ENCODE data around the gene SMIM28. TPM values are rescaled to one million over a fixed set of nuclear protein-coding genes. Genes with fewer than 3 reads are reported as not detected.

The SMIM28 gene
- total RNA-seq, 1 experiment from 2014 or later, result not detected

GRCh38 chr6:138370631-138371451 lies 6.9 kb upstream of the SMIM28 start:
- CTCF ChIA-PET, result interaction anchor here (0.6 to 1.2 kb wide), 3 partner anchors 34 to 95 kb away, joined by 3 to 6 read pairs (median 3); partner anchors contain the start of gene HEBP2

DNA sequence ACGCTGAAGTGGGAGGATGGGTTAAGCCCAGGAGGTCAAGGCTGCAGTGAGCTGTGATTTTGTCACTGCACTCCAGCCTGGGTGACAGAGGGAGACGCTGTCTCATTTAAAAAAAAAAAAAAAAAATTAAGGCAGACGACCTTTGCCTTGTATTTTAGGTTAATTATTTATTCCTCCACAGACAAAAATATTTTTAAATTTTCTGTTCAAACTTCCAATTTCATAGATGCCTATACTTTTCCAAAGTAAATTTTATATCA lies 6.3 kb upstream of the SMIM28 start:
- intact Hi-C loops (cut with micrococcal nuclease; ENCODE audit: unreplicated experiment), result no loop called here
- H3K9me3 Mint-ChIP-seq (ENCODE audit: unreplicated experiment), result peaks cover 9% of the 10 kb centered on the region
- no peaks in the 10 kb centered on the region for H3K9me3 ChIP-seq
- DNase-seq, result no peak
- no peak overlapping the region for H3K4me3 ChIP-seq (ENCODE audit: low read depth, low read length)
- peak overlapping the region; percentile 34 for H3K4me3 Mint-ChIP-seq (ENCODE audit: unreplicated experiment)
- H3K27me3 Mint-ChIP-seq (ENCODE audit: insufficient read depth, unreplicated experiment), result no peaks in the 10 kb centered on the region
- H3K4me1 ChIP-seq, result peaks cover 21% of the 10 kb centered on the region
- H3K36me3 ChIP-seq (ENCODE audit: control insufficient read depth, insufficient read depth, low read length), result no peaks in the 10 kb centered on the region
- H3K4me1 Mint-ChIP-seq (ENCODE audit: low read depth, unreplicated experiment), result peaks cover 17% of the 10 kb centered on the region
- TF ChIP-seq, protein P1, sequence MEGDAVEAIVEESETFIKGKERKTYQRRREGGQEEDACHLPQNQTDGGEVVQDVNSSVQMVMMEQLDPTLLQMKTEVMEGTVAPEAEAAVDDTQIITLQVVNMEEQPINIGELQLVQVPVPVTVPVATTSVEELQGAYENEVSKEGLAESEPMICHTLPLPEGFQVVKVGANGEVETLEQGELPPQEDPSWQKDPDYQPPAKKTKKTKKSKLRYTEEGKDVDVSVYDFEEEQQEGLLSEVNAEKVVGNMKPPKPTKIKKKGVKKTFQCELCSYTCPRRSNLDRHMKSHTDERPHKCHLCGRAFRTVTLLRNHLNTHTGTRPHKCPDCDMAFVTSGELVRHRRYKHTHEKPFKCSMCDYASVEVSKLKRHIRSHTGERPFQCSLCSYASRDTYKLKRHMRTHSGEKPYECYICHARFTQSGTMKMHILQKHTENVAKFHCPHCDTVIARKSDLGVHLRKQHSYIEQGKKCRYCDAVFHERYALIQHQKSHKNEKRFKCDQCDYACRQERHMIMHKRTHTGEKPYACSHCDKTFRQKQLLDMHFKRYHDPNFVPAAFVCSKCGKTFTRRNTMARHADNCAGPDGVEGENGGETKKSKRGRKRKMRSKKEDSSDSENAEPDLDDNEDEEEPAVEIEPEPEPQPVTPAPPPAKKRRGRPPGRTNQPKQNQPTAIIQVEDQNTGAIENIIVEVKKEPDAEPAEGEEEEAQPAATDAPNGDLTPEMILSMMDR (IDR thresholded peaks at IDR 0.05; ENCODE audit: insufficient read depth in 1 of 2, low read depth in 1 of 2, low read length in 1 of 2, severe bottlenecking in 1 of 2, unreplicated experiment in 1 of 2), result no peak
- CTCF ChIA-PET, result interaction anchor here (0.7 to 1.2 kb wide), 2 partner anchors 33 to 96 kb away, joined by 3 to 6 read pairs; partner anchors contain the start of gene HEBP2
- H3K36me3 Mint-ChIP-seq (ENCODE audit: insufficient read depth, unreplicated experiment), result no peaks in the 10 kb centered on the region
- BruUV-seq (replicated peaks), result no TSS peak
- H3K27ac Mint-ChIP-seq (ENCODE audit: unreplicated experiment), result no peak overlapping the region
- POLR2A ChIA-PET, result interaction anchor here (0.6 kb wide), 2 partner anchors 54 to 265 kb away, joined by 3 to 4 read pairs; no protein-coding TSS in a partner anchor
- no peaks in the 10 kb centered on the region for H3K27me3 ChIP-seq (replicated peaks; ENCODE audit: control insufficient read depth, insufficient read depth, low read length)

More at GRCh38 chr6:138370631-138371451, 6.9 kb upstream of the SMIM28 start:
- H3K36me3 Mint-ChIP-seq (ENCODE audit: insufficient read depth, unreplicated experiment), result no peaks in the 10 kb centered on the region
- DNase-seq, result no peak
- TF ChIP-seq, protein P1 (IDR thresholded peaks at IDR 0.05; ENCODE audit: insufficient read depth in 1 of 2, low read depth in 1 of 2, low read length in 1 of 2, severe bottlenecking in 1 of 2, unreplicated experiment in 1 of 2), result no peak
- no TSS peak for BruUV-seq (replicated peaks)
- no peak overlapping the region for H3K4me3 Mint-ChIP-seq (ENCODE audit: unreplicated experiment)
- intact Hi-C loops (cut with micrococcal nuclease; ENCODE audit: unreplicated experiment), result no loop called here
- no peak overlapping the region for H3K4me3 ChIP-seq (ENCODE audit: low read depth, low read length)
- H3K27me3 ChIP-seq (replicated peaks; ENCODE audit: control insufficient read depth, insufficient read depth, low read length), result no peaks in the 10 kb centered on the region
- H3K9me3 Mint-ChIP-seq (ENCODE audit: unreplicated experiment), result peaks cover 9% of the 10 kb centered on the region
- H3K9me3 ChIP-seq, result no peaks in the 10 kb centered on the region
- POLR2A ChIA-PET, result interaction anchor here (0.6 kb wide), 2 partner anchors 54 to 265 kb away, joined by 3 to 4 read pairs; no protein-coding TSS in a partner anchor
- no peak overlapping the region for H3K27ac Mint-ChIP-seq (ENCODE audit: unreplicated experiment)
- no peaks in the 10 kb centered on the region for H3K36me3 ChIP-seq (ENCODE audit: control insufficient read depth, insufficient read depth, low read length)
- peaks cover 21% of the 10 kb centered on the region for H3K4me1 ChIP-seq
- H3K27me3 Mint-ChIP-seq (ENCODE audit: insufficient read depth, unreplicated experiment), result no peaks in the 10 kb centered on the region
- H3K4me1 Mint-ChIP-seq (ENCODE audit: low read depth, unreplicated experiment), result peaks cover 17% of the 10 kb centered on the region

GRCh38 chr6:138371720-138372119 lies 6.0 kb upstream of the SMIM28 start:
- Mint-ChIP-seq H3K27ac (ENCODE audit: unreplicated experiment) (no peak overlapping the region), H3K4me1 (ENCODE audit: low read depth, unreplicated experiment) (peaks cover 17% of the 10 kb centered on the region), H3K27me3 (ENCODE audit: insufficient read depth, unreplicated experiment) (no peaks in the 10 kb centered on the region), H3K9me3 (ENCODE audit: unreplicated experiment) (peaks cover 9% of the 10 kb centered on the region), H3K4me3 (ENCODE audit: unreplicated experiment) (peak overlapping the region; percentile 34), H3K36me3 (ENCODE audit: insufficient read depth, unreplicated experiment) (no peaks in the 10 kb centered on the region)
- ChIA-PET CTCF (interaction anchor here (1.2 kb wide), 1 partner anchor 33 kb away, joined by 6 read pairs; the partner anchor contains the start of gene HEBP2), POLR2A (no interaction called here)
- Histone ChIP-seq H3K4me1 (peaks cover 21% of the 10 kb centered on the region), H3K36me3 (ENCODE audit: control insufficient read depth, insufficient read depth, low read length) (no peaks in the 10 kb centered on the region), H3K27me3 (replicated peaks; ENCODE audit: control insufficient read depth, insufficient read depth, low read length) (no peaks in the 10 kb centered on the region), H3K4me3 (ENCODE audit: low read depth, low read length) (no peak overlapping the region), H3K9me3 (no peaks in the 10 kb centered on the region)
- intact Hi-C loops (cut with micrococcal nuclease; ENCODE audit: unreplicated experiment), result no loop called here
- no TSS peak for BruUV-seq (replicated peaks)
- no peak for DNase-seq
- TF ChIP-seq, protein P1 (IDR thresholded peaks at IDR 0.05; ENCODE audit: insufficient read depth in 1 of 2, low read depth in 1 of 2, low read length in 1 of 2, severe bottlenecking in 1 of 2, unreplicated experiment in 1 of 2), result no peak
